ENCODE results near the gene RIMBP2. TPM values are rescaled to one million over a fixed set of nuclear protein-coding genes. Genes with fewer than 3 reads are reported as not detected.
A peak's percentile ranks its signal among the peaks of the same experiment; 100 is the strongest.

RIMBP2 gene
- polyA plus RNA-seq, 1 of the 3 experiments (the other 2 are of a cell fraction), result 0.90 TPM

DNA sequence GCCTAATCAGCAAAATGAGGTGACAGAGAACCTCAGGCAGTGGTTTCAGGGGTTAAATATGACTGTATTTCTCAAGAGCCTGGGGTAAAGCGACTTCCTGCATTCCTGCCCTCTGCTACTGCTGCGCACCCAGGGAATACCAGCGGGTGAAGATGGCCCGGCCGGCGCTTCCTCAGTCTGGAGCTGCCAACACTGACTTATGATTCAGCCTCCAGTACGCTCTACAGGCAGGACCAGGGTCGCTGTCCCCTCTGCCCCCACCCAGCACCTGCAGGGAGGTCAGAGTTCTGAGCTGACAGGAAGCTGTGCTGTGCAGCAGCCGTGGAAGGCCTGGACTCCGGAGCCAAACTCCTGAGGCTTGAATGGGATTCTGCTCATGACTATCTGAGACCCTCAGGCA lies 250.5 kb downstream of the RIMBP2 start:
- Histone ChIP-seq H3K4me2 (no peak overlapping the region), H4K20me1 (ENCODE audit: insufficient read depth) (no peaks in the 10 kb centered on the region), H3K9ac (no peak overlapping the region), H3K27me3 (ENCODE audit: insufficient read depth) (no peaks in the 10 kb centered on the region), H3K9me3 (no peaks in the 10 kb centered on the region), H3K79me2 (ENCODE audit: insufficient read depth) (no peaks in the 10 kb centered on the region), H3K4me3 (ENCODE audit: low read depth in 2 of 2, low read length in 1 of 2) (no peak overlapping the region), H3K9me2 (no peaks in the 10 kb centered on the region), H2AFZ (ENCODE audit: low read depth) (no peak overlapping the region), H3K4me1 (ENCODE audit: control insufficient read depth in 1 of 2, insufficient read depth in 2 of 2, low read depth in 1 of 2, low read length in 1 of 2) (peaks cover 0 to 33% of the 10 kb centered on the region in 2 experiments; a peak in 1 of 4 replicates), H3K36me3 (replicated peaks in 1 of 2; ENCODE audit: control insufficient read depth in 1 of 2, insufficient read depth in 2 of 2, low read length in 1 of 2) (no peaks in the 10 kb centered on the region), H3F3A (replicated peaks; ENCODE audit: insufficient read depth) (no peaks in the 10 kb centered on the region), H3K27ac (ENCODE audit: low read depth in 2 of 2, low read length in 1 of 2) (peak overlapping the region in 1 of 2 experiments; percentile 6; a peak in 1 of 4 replicates)
- POLR2A ChIA-PET, result no interaction called here
- TF ChIP-seq RCOR1 (IDR thresholded peaks at IDR 0.05; ENCODE audit: low read length) (no peak), YY1 (IDR thresholded peaks at IDR 0.05; ENCODE audit: low read depth) (no peak), FOSL2 (IDR thresholded peaks at IDR 0.05; ENCODE audit: borderline replicate concordance, low read depth) (no peak), SMC3 (IDR thresholded peaks at IDR 0.05; ENCODE audit: low read depth, low read length) (no peak)
- DNase-seq, result no peak
- CTCF ChIA-PET, result interaction anchor here (3.2 kb wide), 1 partner anchor 282 kb away, joined by 10 read pairs; no protein-coding TSS in a partner anchor
- WGBS (ENCODE audit: low lambda C conversion rate), result 70% methylated on average over 8 of the region's 10 CpGs

GRCh38 chr12:130465046-130465445 lies 251.1 kb downstream of the RIMBP2 start:
- Histone ChIP-seq H3K4me2 (no peak overlapping the region), H3K9me3 (no peaks in the 10 kb centered on the region), H3K27ac (ENCODE audit: low read depth in 2 of 2, low read length in 1 of 2) (peak overlapping the region in 1 of 2 experiments; percentile 6; a peak in 1 of 4 replicates), H2AFZ (ENCODE audit: low read depth) (no peak overlapping the region), H3K9ac (no peak overlapping the region), H4K20me1 (ENCODE audit: insufficient read depth) (no peaks in the 10 kb centered on the region), H3F3A (replicated peaks; ENCODE audit: insufficient read depth) (no peaks in the 10 kb centered on the region), H3K79me2 (ENCODE audit: insufficient read depth) (no peaks in the 10 kb centered on the region), H3K27me3 (ENCODE audit: insufficient read depth) (no peaks in the 10 kb centered on the region), H3K4me3 (ENCODE audit: low read depth in 2 of 2, low read length in 1 of 2) (no peak overlapping the region), H3K4me1 (ENCODE audit: control insufficient read depth in 1 of 2, insufficient read depth in 2 of 2, low read depth in 1 of 2, low read length in 1 of 2) (peaks cover 0 to 29% of the 10 kb centered on the region in 2 experiments; a peak in 1 of 4 replicates), H3K9me2 (no peaks in the 10 kb centered on the region), H3K36me3 (replicated peaks in 1 of 2; ENCODE audit: control insufficient read depth in 1 of 2, insufficient read depth in 2 of 2, low read length in 1 of 2) (no peaks in the 10 kb centered on the region)
- DNase-seq, result no peak
- 54% methylated on average over 4 of the region's 15 CpGs for WGBS (ENCODE audit: low lambda C conversion rate)
- POLR2A ChIA-PET, result no interaction called here
- TF ChIP-seq POLR2AphosphoS5 (IDR thresholded peaks at IDR 0.05; ENCODE audit: low read depth, low read length), result no peak
- TF ChIP-seq FOXM1 (IDR thresholded peaks at IDR 0.05; ENCODE audit: low read depth), result no peak
- CTCF ChIA-PET, result interaction anchor here (3.2 kb wide), 1 partner anchor 283 kb away, joined by 10 read pairs; no protein-coding TSS in a partner anchor

DNA sequence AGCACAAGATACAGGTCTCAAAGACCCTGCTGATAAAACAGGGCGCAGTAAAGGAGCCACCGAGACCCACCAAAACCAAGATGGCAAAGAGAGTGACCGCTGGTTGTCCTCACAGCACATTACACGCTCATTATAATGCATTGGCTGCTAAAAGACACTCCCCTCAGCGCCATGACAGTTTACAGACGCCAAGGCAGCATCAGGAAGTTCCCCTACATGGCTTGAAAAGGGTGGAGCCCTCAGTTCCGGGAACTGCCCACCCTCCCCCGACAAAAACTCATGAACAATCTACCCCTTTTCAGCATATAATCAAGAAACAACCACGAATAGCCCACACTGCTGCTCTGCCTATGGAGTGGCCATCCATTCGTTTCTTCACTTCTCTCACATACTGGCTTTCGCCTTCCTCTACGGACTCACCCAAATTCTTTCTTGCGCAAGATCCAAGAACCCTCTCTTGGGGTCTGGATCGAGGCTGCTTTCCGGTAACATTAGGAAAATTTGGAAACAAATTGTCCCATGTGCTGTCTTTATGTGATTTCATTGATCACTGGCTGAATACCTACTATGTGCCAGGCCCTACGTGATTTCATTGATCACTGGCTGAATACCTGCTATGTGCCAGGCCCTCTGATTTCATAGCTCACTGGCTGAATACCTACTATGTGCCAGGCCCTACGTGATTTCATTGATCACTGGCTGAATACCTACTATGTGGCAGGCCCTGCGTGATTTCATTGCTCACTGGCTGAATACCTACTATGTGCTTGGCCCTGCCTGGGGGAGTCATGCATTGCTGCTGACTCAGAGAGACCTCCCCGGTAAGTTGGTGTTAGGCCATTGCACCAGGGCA lies 252.1 kb downstream of the RIMBP2 start:
- Histone ChIP-seq H3K4me2 (no peak overlapping the region), H3K9me3 (no peaks in the 10 kb centered on the region), H3K9me2 (no peaks in the 10 kb centered on the region), H3K36me3 (replicated peaks in 1 of 2; ENCODE audit: control insufficient read depth in 1 of 2, insufficient read depth in 2 of 2, low read length in 1 of 2) (no peaks in the 10 kb centered on the region), H4K20me1 (ENCODE audit: insufficient read depth) (no peaks in the 10 kb centered on the region), H2AFZ (ENCODE audit: low read depth) (no peak overlapping the region), H3K79me2 (ENCODE audit: insufficient read depth) (no peaks in the 10 kb centered on the region), H3F3A (replicated peaks; ENCODE audit: insufficient read depth) (no peaks in the 10 kb centered on the region), H3K27ac (ENCODE audit: low read depth in 2 of 2, low read length in 1 of 2) (peak overlapping the region in 1 of 2 experiments; percentile 53; a peak in 2 of 4 replicates), H3K4me3 (ENCODE audit: low read depth in 2 of 2, low read length in 1 of 2) (no peak overlapping the region), H3K9ac (no peak overlapping the region), H3K4me1 (ENCODE audit: control insufficient read depth in 1 of 2, insufficient read depth in 2 of 2, low read depth in 1 of 2, low read length in 1 of 2) (peaks cover 0 to 24% of the 10 kb centered on the region in 2 experiments; a peak in 1 of 4 replicates), H3K27me3 (ENCODE audit: insufficient read depth) (no peaks in the 10 kb centered on the region)
- POLR2A ChIA-PET, result no interaction called here
- DNase-seq, result no peak
- CTCF ChIA-PET, result interaction anchor here (3.2 kb wide), 1 partner anchor 284 kb away, joined by 10 read pairs; no protein-coding TSS in a partner anchor
- TF ChIP-seq FOXJ3 (CRISPR knock-in tag; IDR thresholded peaks at IDR 0.05), result no peak
- WGBS (ENCODE audit: low lambda C conversion rate), result 48% methylated on average over 18 of the region's 19 CpGs

Data from SK-N-SH (cell line).